NCI-H526 treated with DMSO at 0.1 percent for 48 hours (cell line): ENCODE results near the gene RNPEP.
"Not testable (repeated sequence)": the region's sequence is repeated elsewhere in the genome, so short reads cannot be mapped to it uniquely, and the experiment has no call there.

Experiments used
- DNase-seq: peaks from one replicate; lab custom pipeline; 2025; lab: John Stamatoyannopoulos, UW

RNPEP gene

GRCh38 chr1:201982623-201983379 is at the start of gene RNPEP:
RNPEP (plus strand) TSS chr1:201982648; CDS start chr1:201982667, 19 bp downstream.
- DNase-seq: peak; percentile 47

GRCh38 chr1:201933840-201934430 is 48.5 kb upstream of the RNPEP start:
- no peak for DNase-seq

- no peak for DNase-seq
Observed at GRCh38 chr1:201937624-201938213, 44.7 kb upstream of the RNPEP start.

GRCh38 chr1:201938440-201939035 is 43.9 kb upstream of the RNPEP start:
- no peak for DNase-seq

- no peak for DNase-seq
Observed at GRCh38 chr1:201939148-201939547, 43.3 kb upstream of the RNPEP start.

- no peak for DNase-seq
Observed at GRCh38 chr1:201939574-201939973, 42.9 kb upstream of the RNPEP start.

- not testable (repeated sequence) for DNase-seq
Observed at GRCh38 chr1:201940316-201940715, 42.1 kb upstream of the RNPEP start.

GRCh38 chr1:201941420-201942128 is 40.9 kb upstream of the RNPEP start:
- no peak for DNase-seq

- no peak for DNase-seq
Observed at GRCh38 chr1:201942129-201942495, 40.3 kb upstream of the RNPEP start.

GRCh38 chr1:201944002-201944401 is 38.4 kb upstream of the RNPEP start:
- DNase-seq: no peak

GRCh38 chr1:201944639-201945038 is 37.8 kb upstream of the RNPEP start:
- DNase-seq: no peak

GRCh38 chr1:201945157-201945556 is 37.3 kb upstream of the RNPEP start:
- no peak for DNase-seq

GRCh38 chr1:201945863-201946223 is 36.6 kb upstream of the RNPEP start:
- DNase-seq: no peak

- DNase-seq: peak; percentile 16
Observed at GRCh38 chr1:201946224-201946908, 36.1 kb upstream of the RNPEP start, which contains the start of gene LMOD1. LMOD1 (minus strand) TSS chr1:201946548; CDS start chr1:201946340, 208 bp downstream.

- no peak for DNase-seq
Observed at GRCh38 chr1:201947697-201948008, 34.8 kb upstream of the RNPEP start.

- DNase-seq: no peak
Observed at GRCh38 chr1:201949491-201949890, 33.0 kb upstream of the RNPEP start.

- no peak for DNase-seq
Observed at GRCh38 chr1:201954263-201955008, 28.0 kb upstream of the RNPEP start.

- peak; percentile 85 for DNase-seq
Observed at GRCh38 chr1:201955009-201955728, 27.3 kb upstream of the RNPEP start, which contains the start of gene TIMM17A. TIMM17A (plus strand) TSS chr1:201955503; CDS start chr1:201955527, 24 bp downstream.

GRCh38 chr1:201955729-201956143 is 26.7 kb upstream of the RNPEP start:
- DNase-seq: no peak

GRCh38 chr1:201958348-201958747 is 24.1 kb upstream of the RNPEP start:
- no peak for DNase-seq
